ENCODE measurements around the gene NFILZ. TPM values are rescaled to one million over a fixed set of nuclear protein-coding genes. Genes with fewer than 3 reads are reported as not detected.
"Not testable (repeated sequence)": the region's sequence is repeated elsewhere in the genome, so short reads cannot be mapped to it uniquely, and the experiment has no call there.

The NFILZ gene
- total RNA-seq, 4 donors from 2014 or later, result not detected

DNA sequence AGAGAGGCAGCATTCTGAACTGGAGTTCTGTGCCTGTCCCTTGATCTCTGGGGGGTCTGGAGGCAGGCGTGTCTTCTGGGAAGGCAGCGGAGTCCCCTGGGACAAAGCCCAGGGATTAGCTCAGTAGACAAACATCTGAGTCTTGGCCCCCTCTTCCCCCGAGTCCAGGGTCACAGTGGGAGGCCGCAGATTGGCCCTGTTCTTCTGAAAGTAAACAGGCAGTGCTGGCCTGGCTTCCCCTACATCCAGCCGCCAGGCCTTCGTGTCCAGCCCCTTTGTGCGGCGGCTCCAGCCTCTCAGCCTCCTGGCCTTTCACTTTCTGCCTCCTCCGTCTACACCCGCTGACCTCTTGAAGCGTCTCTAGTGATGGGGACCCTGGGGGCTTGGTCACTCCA is 989 bp downstream of the NFILZ start:
- DNase-seq (ENCODE audit: low spot score), result no peak
- ATAC-seq (ENCODE audit: low FRiP score), result peak; percentile 48
- TF ChIP-seq CTCF (IDR thresholded peaks at IDR 0.05), result no peak

DNA sequence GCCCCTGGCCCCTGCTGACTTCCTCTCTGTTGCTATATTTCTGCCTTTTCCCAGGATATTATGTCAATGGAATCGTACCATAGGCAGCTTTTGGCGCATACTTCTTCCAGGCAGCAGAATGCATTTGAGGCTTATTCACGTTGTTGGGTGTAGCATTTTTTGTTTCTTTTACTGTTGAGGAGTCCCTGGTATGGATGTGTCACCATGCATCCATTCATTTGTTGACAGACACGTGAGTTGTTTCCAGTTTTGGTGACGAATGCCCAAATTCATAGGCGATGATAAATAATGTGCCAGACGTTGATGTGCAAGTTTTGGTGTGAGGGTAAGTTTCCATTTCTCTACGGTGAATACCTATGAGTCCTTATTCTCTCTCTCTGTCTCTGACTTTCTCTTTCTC is 5.0 kb downstream of the NFILZ start:
- DNase-seq (ENCODE audit: low spot score) (no peak), ATAC-seq (ENCODE audit: low FRiP score) (no peak)
- TF ChIP-seq CTCF (IDR thresholded peaks at IDR 0.05), result no peak

- DNase-seq (ENCODE audit: low spot score); ATAC-seq (ENCODE audit: low FRiP score): not testable (repeated sequence)
These were observed 6.6 kb downstream of the NFILZ start for GRCh38 chr19:8637070-8637469.

- ATAC-seq (ENCODE audit: low FRiP score), result no peak
- DNase-seq (ENCODE audit: low spot score), result no peak
- TF ChIP-seq CTCF (IDR thresholded peaks at IDR 0.05), result no peak
These were observed 7.7 kb downstream of the NFILZ start for GRCh38 chr19:8638078-8638619.

DNA sequence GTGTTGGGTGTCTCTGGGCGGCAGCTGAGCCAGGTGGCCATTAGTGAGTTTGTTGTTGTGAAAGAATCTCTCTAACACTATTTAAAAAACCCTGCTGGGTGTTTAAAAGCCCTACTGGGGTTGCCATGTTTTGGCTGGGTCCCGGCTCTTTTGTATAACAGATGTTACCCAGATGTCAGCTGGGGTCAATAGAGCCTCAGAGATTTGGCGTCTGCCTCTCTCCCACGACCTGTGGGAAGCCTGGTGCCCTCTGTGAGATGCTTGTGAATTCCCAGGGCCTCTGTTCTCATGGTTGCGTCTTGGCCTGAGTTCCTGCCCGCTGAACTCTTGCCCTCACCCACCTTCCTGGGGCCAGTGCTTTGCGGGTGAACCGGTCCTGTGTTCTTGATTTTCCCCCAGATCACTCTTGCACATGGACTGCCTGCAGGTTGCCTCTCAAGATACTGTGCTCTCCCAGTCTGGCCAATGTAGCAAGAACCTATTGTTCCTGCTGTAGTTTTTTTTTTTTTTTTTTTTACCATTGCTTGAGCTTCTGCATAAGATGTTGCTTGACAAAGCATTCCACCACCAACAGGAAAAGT is 9.5 kb downstream of the NFILZ start:
- ATAC-seq (ENCODE audit: low FRiP score) (no peak), DNase-seq (ENCODE audit: low spot score) (no peak)
- TF ChIP-seq CTCF (IDR thresholded peaks at IDR 0.05), result no peak

DNA sequence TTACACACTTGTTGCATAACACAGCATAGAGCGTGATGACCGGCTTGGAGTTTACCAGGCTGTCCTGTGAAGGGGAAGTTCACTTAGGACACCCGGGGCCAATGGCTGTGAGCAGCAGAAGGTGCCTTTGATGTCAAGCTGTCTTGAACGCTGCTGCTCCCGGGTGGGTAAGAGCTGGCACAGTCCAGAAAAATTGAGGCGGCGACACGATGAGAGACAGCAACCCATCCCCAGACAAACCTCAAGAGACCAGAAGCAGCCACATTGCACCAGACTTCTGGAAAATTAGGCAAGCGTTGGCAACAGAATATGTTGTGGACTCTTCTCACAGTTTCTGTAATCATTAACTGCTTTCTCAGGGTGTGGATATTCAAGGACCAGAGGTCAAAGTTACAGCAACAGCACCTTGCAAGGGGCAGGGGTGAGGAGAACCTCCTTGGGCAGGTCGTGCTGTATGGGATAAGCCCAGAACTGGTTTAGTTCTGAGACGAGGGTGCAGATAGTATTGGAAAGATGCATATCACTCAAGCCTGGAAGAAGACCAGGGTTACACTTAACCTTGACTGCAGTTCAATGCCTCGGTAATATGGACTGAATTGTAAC is 10.1 kb downstream of the NFILZ start:
- TF ChIP-seq CTCF (IDR thresholded peaks at IDR 0.05), result no peak
- DNase-seq (ENCODE audit: low spot score), result no peak
- ATAC-seq (ENCODE audit: low FRiP score), result peak; percentile 34

- DNase-seq (ENCODE audit: low spot score) (no peak), ATAC-seq (ENCODE audit: low FRiP score) (no peak)
- TF ChIP-seq CTCF (IDR thresholded peaks at IDR 0.05), result no peak
These were observed 10.9 kb downstream of the NFILZ start for GRCh38 chr19:8641221-8641907.

Measured in omental fat pad (tissue), 4 donors.